OCI-LY3 (cell line): ENCODE data around the gene BCDIN3D.

ENCODE experiments used
- EZH2phosphoT487 ChIP-seq: fragments of 200-600 bp; shearing (Covaris generic); IDR thresholded peaks from 2 replicates; pipeline ENCODE4 v1.6.1; 2018; ENCODE audit warnings: antibody characterized with exemption, mixed run types, low read depth
- TF ChIP-seq, protein P1 (sequence below): fragments of 200-600, 300-600 bp; sonication (generic); IDR thresholded peaks from 2 replicates; pipeline ENCODE4 v1.5.1; 2014; ENCODE audit warnings: antibody characterized with exemption, low read length, low read depth

DNA sequence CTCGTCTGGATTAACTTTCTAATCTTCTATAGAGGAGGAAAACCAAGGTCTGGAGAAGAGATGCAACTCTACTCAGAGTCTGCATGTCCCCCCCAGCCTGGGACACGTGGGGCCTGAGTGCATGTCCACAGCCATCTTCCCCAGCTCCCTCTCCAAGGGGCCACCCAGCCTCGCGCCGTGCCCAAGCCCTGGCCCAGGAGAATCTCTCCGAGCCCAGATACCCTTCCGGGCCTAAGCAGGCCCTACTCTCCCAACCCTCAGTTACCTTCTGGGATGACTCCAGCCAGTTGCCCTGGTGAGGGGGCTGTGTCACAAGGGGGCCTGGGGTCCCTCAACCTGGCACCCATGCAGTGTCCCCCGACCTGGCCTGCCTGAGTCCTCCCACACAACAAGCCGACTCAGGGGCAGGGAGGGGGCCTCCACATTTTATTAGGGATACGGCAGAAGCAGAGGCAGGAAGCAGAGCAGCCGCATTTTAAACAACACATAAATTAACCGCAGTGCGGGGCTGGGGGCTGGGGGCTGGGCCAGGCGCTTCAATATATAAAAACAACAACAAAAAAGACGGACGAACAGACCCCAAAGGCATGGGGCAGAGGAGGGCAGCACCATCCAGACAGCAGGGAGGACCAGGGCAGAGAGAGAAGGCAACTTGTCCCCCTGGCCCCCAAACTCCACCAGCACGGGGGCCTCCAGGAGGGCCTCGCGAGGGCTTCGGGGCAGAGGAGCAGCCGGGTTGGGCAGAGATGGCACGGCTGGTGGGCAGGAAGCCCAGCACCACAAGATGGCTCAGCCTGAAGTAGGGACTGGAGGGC lies 52.0 kb downstream of the BCDIN3D start:
- TF ChIP-seq, protein P1, sequence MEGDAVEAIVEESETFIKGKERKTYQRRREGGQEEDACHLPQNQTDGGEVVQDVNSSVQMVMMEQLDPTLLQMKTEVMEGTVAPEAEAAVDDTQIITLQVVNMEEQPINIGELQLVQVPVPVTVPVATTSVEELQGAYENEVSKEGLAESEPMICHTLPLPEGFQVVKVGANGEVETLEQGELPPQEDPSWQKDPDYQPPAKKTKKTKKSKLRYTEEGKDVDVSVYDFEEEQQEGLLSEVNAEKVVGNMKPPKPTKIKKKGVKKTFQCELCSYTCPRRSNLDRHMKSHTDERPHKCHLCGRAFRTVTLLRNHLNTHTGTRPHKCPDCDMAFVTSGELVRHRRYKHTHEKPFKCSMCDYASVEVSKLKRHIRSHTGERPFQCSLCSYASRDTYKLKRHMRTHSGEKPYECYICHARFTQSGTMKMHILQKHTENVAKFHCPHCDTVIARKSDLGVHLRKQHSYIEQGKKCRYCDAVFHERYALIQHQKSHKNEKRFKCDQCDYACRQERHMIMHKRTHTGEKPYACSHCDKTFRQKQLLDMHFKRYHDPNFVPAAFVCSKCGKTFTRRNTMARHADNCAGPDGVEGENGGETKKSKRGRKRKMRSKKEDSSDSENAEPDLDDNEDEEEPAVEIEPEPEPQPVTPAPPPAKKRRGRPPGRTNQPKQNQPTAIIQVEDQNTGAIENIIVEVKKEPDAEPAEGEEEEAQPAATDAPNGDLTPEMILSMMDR: no peak
- no peak for TF ChIP-seq EZH2phosphoT487
